Neural cell (in vitro differentiated cells): ENCODE data around the gene BCAS1. TPM values are rescaled to one million over a fixed set of nuclear protein-coding genes. Genes with fewer than 3 reads are reported as not detected.

Experiments
- H2AFZ ChIP-seq: fragments of 200-600, 300-800 bp; sonication (generic), shearing (Covaris generic); 2 replicates; pipeline ENCODE4 v1.6.0; 2014; ENCODE audit warnings: low read depth, mild to moderate bottlenecking, antibody characterized with exemption, low read length, moderate library complexity
- H3F3A ChIP-seq: fragments of 200-600 bp; shearing (Covaris generic); 2 replicates; pipeline ENCODE4 v1.6.1; 2016; ENCODE audit warnings: mild to moderate bottlenecking, moderate library complexity, mixed read lengths, antibody characterized with exemption, low read length; ENCODE audit not compliant: insufficient read depth, poor library complexity, severe bottlenecking
- H3K27ac ChIP-seq: fragments of 200-600, 300-800 bp; sonication (generic), shearing (Covaris generic); 2 replicates; pipeline ENCODE4 v1.5.1; 2014; ENCODE audit warnings: mild to moderate bottlenecking, low read length, moderate library complexity
- H3K27me3 ChIP-seq: fragments of 300-800, 200-600 bp; sonication (generic), shearing (Covaris generic); 2 replicates; pipeline ENCODE4 v1.6.0; 2014; ENCODE audit warnings: mild to moderate bottlenecking, low read depth, low read length, moderate library complexity; ENCODE audit not compliant: insufficient read depth
- H3K36me3 ChIP-seq: fragments of 300-800, 200-600 bp; sonication (generic), shearing (Covaris generic); 2 replicates; pipeline ENCODE4 v1.5.1; 2014; ENCODE audit warnings: mild to moderate bottlenecking, antibody characterized with exemption, low read length, moderate library complexity; ENCODE audit not compliant: insufficient read depth
- H3K4me2 ChIP-seq: fragments of 300-800, 200-600 bp; sonication (generic), shearing (Covaris generic); 2 replicates; pipeline ENCODE4 v1.6.0; 2014; ENCODE audit warnings: mild to moderate bottlenecking, low read length
- H3K4me3 ChIP-seq: fragments of 300-800, 200-600 bp; sonication (generic), shearing (Covaris generic); 2 replicates; pipeline ENCODE4 v1.5.1; 2014; ENCODE audit warnings: mild to moderate bottlenecking, low read length, moderate library complexity
- H3K79me2 ChIP-seq: fragments of 200-600 bp; shearing (Covaris generic); replicated peaks from 2 replicates; pipeline ENCODE4 v1.6.0; 2014; ENCODE audit warnings: mild to moderate bottlenecking, low read length, moderate library complexity; ENCODE audit not compliant: insufficient read depth
- H3K9ac ChIP-seq: fragments of 300-800, 200-600 bp; sonication (generic), shearing (Covaris generic); 2 replicates; pipeline ENCODE4 v1.6.1; 2016; ENCODE audit warnings: mild to moderate bottlenecking, low read length, mixed read lengths
- H3K9me2 ChIP-seq: fragments of 200-600 bp; shearing (Covaris generic); 2 replicates; pipeline ENCODE4 v1.6.1; 2016; ENCODE audit warnings: mild to moderate bottlenecking, low read length, mixed read lengths; ENCODE audit not compliant: insufficient read depth
- H3K9me3 ChIP-seq: fragments of 200-600, 300-800 bp; sonication (generic), shearing (Covaris generic); 2 replicates; pipeline ENCODE4 v1.6.1; 2016; ENCODE audit warnings: mild to moderate bottlenecking, mixed run types, low read length, moderate library complexity, mixed read lengths
- H4K20me1 ChIP-seq: fragments of 200-600 bp; shearing (Covaris generic); 2 replicates; pipeline ENCODE4 v1.6.1; 2016; ENCODE audit warnings: mild to moderate bottlenecking, mixed run types; ENCODE audit not compliant: insufficient read depth
- CTCF ChIP-seq: fragments of 450-650 bp; IDR thresholded peaks from 2 replicates; pipeline ENCODE4 v1.5.1; 2014; ENCODE audit warnings: antibody characterized with exemption, mild to moderate bottlenecking, moderate library complexity; ENCODE audit not compliant: poor library complexity, severe bottlenecking
- EP300 ChIP-seq: fragments of 450-650 bp; conservative IDR thresholded peaks from 2 replicates; pipeline ENCODE4 v1.6.1; 2014; ENCODE audit warnings: antibody characterized with exemption, mild to moderate bottlenecking, moderate library complexity; ENCODE audit not compliant: poor library complexity, severe bottlenecking
- EZH2 ChIP-seq: fragments of 200-600, 300-800 bp; shearing (Covaris generic), sonication (generic); IDR thresholded peaks from 2 replicates; pipeline ENCODE4 v1.6.1; 2014; ENCODE audit warnings: antibody characterized with exemption, low read length, borderline replicate concordance, mild to moderate bottlenecking; ENCODE audit not compliant: insufficient read depth, poor library complexity, severe bottlenecking
- MXI1 ChIP-seq: fragments of 450-650 bp; conservative IDR thresholded peaks from 2 replicates; pipeline ENCODE4 v1.6.1; 2014; ENCODE audit warnings: antibody characterized with exemption, mild to moderate bottlenecking; ENCODE audit not compliant: poor library complexity, severe bottlenecking
- POLR2AphosphoS5 ChIP-seq: IDR thresholded peaks from 2 replicates; pipeline ENCODE4 v1.6.1; 2012
- RAD21 ChIP-seq: fragments of 450-650 bp; conservative IDR thresholded peaks from 2 replicates; pipeline ENCODE4 v1.6.1; 2014; ENCODE audit warnings: antibody characterized with exemption, mild to moderate bottlenecking, moderate library complexity
- REST ChIP-seq: IDR thresholded peaks from 2 replicates; pipeline ENCODE4 v1.6.1; 2012; ENCODE audit warnings: borderline replicate concordance
- SMC3 ChIP-seq: fragments of 450-650 bp; conservative IDR thresholded peaks from 2 replicates; pipeline ENCODE4 v1.6.1; 2014; ENCODE audit warnings: antibody characterized with exemption, mild to moderate bottlenecking, moderate library complexity; ENCODE audit not compliant: poor library complexity
- TAF1 ChIP-seq: IDR thresholded peaks from 2 replicates; pipeline ENCODE4 v1.6.1; 2012; ENCODE audit warnings: low read depth
- polyA plus RNA-seq: library from polyadenylated mRNA; depleted of rRNA; stranded (reverse); fragments of >200 nt; gene quantifications from 2 replicates; pipeline ENCODE4 v1.2.3, GENCODE V29; 2014

BCAS1 gene
- polyA plus RNA-seq, 1 donor from 2014 or later = not detected

GRCh38 chr20:53897884-53898555, 172.4 kb downstream of the BCAS1 start:
- H2AFZ ChIP-seq = no peak overlapping the region
- H3K9me2 ChIP-seq = no peaks in the 10 kb centered on the region
- no peak overlapping the region for H3K4me3 ChIP-seq
- H3K9ac ChIP-seq = no peak overlapping the region
- H3F3A ChIP-seq = no peaks in the 10 kb centered on the region
- H3K27ac ChIP-seq = no peak overlapping the region
- TF ChIP-seq RAD21 (no peak), MXI1 (no peak), EZH2 (no peak)
- no peaks in the 10 kb centered on the region for H3K27me3 ChIP-seq
- no peaks in the 10 kb centered on the region for H3K9me3 ChIP-seq
- no peaks in the 10 kb centered on the region for H3K36me3 ChIP-seq
- H3K79me2 ChIP-seq = no peaks in the 10 kb centered on the region
- H3K4me2 ChIP-seq = no peak overlapping the region
- no peaks in the 10 kb centered on the region for H4K20me1 ChIP-seq

GRCh38 chr20:53896647-53897046, 173.7 kb downstream of the BCAS1 start:
- Histone ChIP-seq H4K20me1 (no peaks in the 10 kb centered on the region), H3K9me2 (no peaks in the 10 kb centered on the region), H3K9ac (no peak overlapping the region), H3K79me2 (no peaks in the 10 kb centered on the region), H3K4me3 (no peak overlapping the region), H3F3A (no peaks in the 10 kb centered on the region), H2AFZ (no peak overlapping the region), H3K36me3 (no peaks in the 10 kb centered on the region), H3K4me2 (no peak overlapping the region), H3K27ac (no peak overlapping the region), H3K9me3 (no peaks in the 10 kb centered on the region), H3K27me3 (no peaks in the 10 kb centered on the region)
- TF ChIP-seq MXI1 = no peak
- no peak for TF ChIP-seq RAD21
- TF ChIP-seq CTCF = no peak
- TF ChIP-seq EP300 = no peak
- no peak for TF ChIP-seq POLR2AphosphoS5
- no peak for TF ChIP-seq SMC3
- TF ChIP-seq TAF1 = no peak
- no peak for TF ChIP-seq REST
- no peak for TF ChIP-seq EZH2
